GM12878 (cell line): Measurements from ENCODE around the gene CLDN6. TPM values are rescaled to one million over a fixed set of nuclear protein-coding genes. Genes with fewer than 3 reads are reported as not detected.

Experiments
- ATAC-seq: fragments of 200-7000 bp; cut with Tn5 transposase; 3 replicates; pipeline ENCODE4 v1.9.1; 2020; ENCODE audit warnings: mild to moderate bottlenecking, moderate library complexity
- BruUV-seq: library from RNA; stranded (reverse); fragments of 400-500 nt; replicated peaks from 2 replicates; lab custom pipeline; 2021; lab: Mats Ljungman, UMichigan
- CTCF ChIA-PET: fragments of 300-600 bp; sonication (Branson Sonifier 250); formaldehyde crosslinking; extraction: SDS; loops from one replicate; lab custom pipeline; 2021; ENCODE audit warnings: inconsistent platforms; lab: Yijun Ruan, JAX
- POLR2A ChIA-PET: fragments of 350-600 bp; formaldehyde crosslinking; extraction: SDS; loops from one replicate; lab custom pipeline; 2021; ENCODE audit warnings: inconsistent platforms; lab: Charles Lee
- RAD21 ChIA-PET: fragments of 300-600 bp; sonication (Branson Sonifier 250); formaldehyde crosslinking; loops from one replicate; lab custom pipeline; 2023; ENCODE audit warnings: antibody characterized with exemption; ENCODE audit not compliant: unreplicated experiment; lab: Charles Lee
- SMC1A ChIA-PET: fragments of 300-600 bp; sonication (Branson Sonifier 250); formaldehyde crosslinking; loops from one replicate; lab custom pipeline; 2023; ENCODE audit not compliant: unreplicated experiment, uncharacterized antibody; lab: Charles Lee
- DNase-seq: peaks from one replicate; pipeline ENCODE4 v3.0.0-alpha.2; 2011; ENCODE audit warnings: low read depth, low spot score
- FAIRE-seq: peaks from 3 replicates; lab custom pipeline; 2011; peaks lifted over from hg19 to GRCh38; lab: Jason Lieb, UNC
- H2AFZ ChIP-seq: 2 replicates; pipeline ENCODE4 v1.6.0; 2011; ENCODE audit warnings: low read depth, low read length, control low read depth; ENCODE audit not compliant: control insufficient read depth
- H3K27ac ChIP-seq: 2 replicates; pipeline ENCODE4 v1.5.1; 2011; ENCODE audit warnings: control low read depth; ENCODE audit not compliant: control insufficient read depth, insufficient read depth
- H3K27me3 ChIP-seq, 2 experiments: replicated peaks in 1 of 2; 2 replicates each; pipeline versions ENCODE4 v1.6.0 to v1.6.1; 2011; ENCODE audit warnings: low read length in 1 of 2; ENCODE audit not compliant: control insufficient read depth in 2 of 2, insufficient read depth in 2 of 2
- H3K36me3 ChIP-seq, 2 experiments: 2 replicates each; pipeline ENCODE4 v1.5.1; 2011; ENCODE audit warnings: low read length in 1 of 2; ENCODE audit not compliant: control insufficient read depth in 2 of 2, insufficient read depth in 2 of 2
- H3K4me1 ChIP-seq: 2 replicates; pipeline ENCODE4 v1.6.1; 2011; ENCODE audit warnings: mild to moderate bottlenecking, low read length, moderate library complexity, mixed read lengths; ENCODE audit not compliant: control insufficient read depth, insufficient read depth
- H3K4me2 ChIP-seq: 2 replicates; pipeline ENCODE4 v1.6.0; 2011; ENCODE audit warnings: control low read depth; ENCODE audit not compliant: control insufficient read depth, insufficient read depth
- H3K4me3 ChIP-seq: fragments of 200-600 bp; sonication (generic); 2 replicates; pipeline ENCODE4 v1.5.1; 2016
- H3K79me2 ChIP-seq: 2 replicates; pipeline ENCODE4 v1.6.0; 2011; ENCODE audit warnings: low read length; ENCODE audit not compliant: control insufficient read depth, insufficient read depth
- H3K9ac ChIP-seq: 2 replicates; pipeline ENCODE4 v1.8.0; 2011; ENCODE audit warnings: low read length, control low read depth, mixed read lengths; ENCODE audit not compliant: control insufficient read depth, insufficient read depth
- H3K9me3 ChIP-seq: replicated peaks from 3 replicates; pipeline ENCODE4 v1.5.1; 2011; ENCODE audit warnings: mild to moderate bottlenecking, low read length; ENCODE audit not compliant: control insufficient read depth, insufficient read depth
- H4K20me1 ChIP-seq: 2 replicates; pipeline ENCODE4 v1.6.0; 2011; ENCODE audit not compliant: control insufficient read depth, insufficient read depth
- CREB1 ChIP-seq: IDR thresholded peaks from 2 replicates; pipeline ENCODE4 v1.6.1; 2012; ENCODE audit warnings: low read depth, mild to moderate bottlenecking, inconsistent platforms
- IKZF2 ChIP-seq, 2 experiments: fragments of 450-650 bp; IDR thresholded peaks; 2 replicates each; pipeline ENCODE4 v1.6.1; 2017; ENCODE audit warnings: mild to moderate bottlenecking in 2 of 2, moderate library complexity in 2 of 2
- MEF2B ChIP-seq: fragments of 450-650 bp; IDR thresholded peaks from 2 replicates; pipeline ENCODE4 v1.6.1; 2018; ENCODE audit warnings: mild to moderate bottlenecking, moderate library complexity; ENCODE audit not compliant: partially characterized antibody, poor library complexity, severe bottlenecking
- PAX5 ChIP-seq: IDR thresholded peaks from 2 replicates; pipeline ENCODE4 v1.6.1; 2011; ENCODE audit warnings: low read depth, low read length, borderline replicate concordance
- PKNOX1 ChIP-seq: fragments of 450-650 bp; IDR thresholded peaks from 2 replicates; pipeline ENCODE4 v1.6.1; 2016; ENCODE audit warnings: mild to moderate bottlenecking
- POLR2A ChIP-seq: IDR thresholded peaks from 2 replicates; pipeline ENCODE4 v1.6.1; 2011; ENCODE audit warnings: low read depth, mild to moderate bottlenecking, low read length
- YY1 ChIP-seq: IDR thresholded peaks from 2 replicates; pipeline ENCODE4 v1.6.1; 2011; ENCODE audit warnings: low read depth, mild to moderate bottlenecking, low read length
- WGBS: methylation state at CpG from one replicate; pipeline ENCODE4 v1.1.6; 2016; ENCODE audit warnings: low lambda C conversion rate; ENCODE audit not compliant: insufficient replicate concordance, insufficient coverage; ENCODE audit errors: missing lambda C conversion rate; 5-methylcytosine and 5-hydroxymethylcytosine counted together
- in situ Hi-C: fragments of 300-500 bp; cut with MboI; formaldehyde crosslinking; loops from 9 replicates; pipeline ENCODE4 v1.14.3; 2018; ENCODE audit warnings: mixed read lengths
- intact Hi-C: fragments of 100-400 bp; cut with micrococcal nuclease; formaldehyde crosslinking; loops from one replicate; pipeline ENCODE4 v1.14.2; 2022; ENCODE audit not compliant: unreplicated experiment
- polyA plus RNA-seq, 11 experiments: library from polyadenylated mRNA; depleted of rRNA in 4 of 11; unstranded in 6 of 11; stranded (reverse) in 5 of 11; fragments of >200 nt; fragmentation: Nextera tagmentation in 4 of 11; fragmentation: Illumina TruSeq in 1 of 11; extraction: Ambion mirVana in 4 of 11; extraction: Trizol in 1 of 11; gene quantifications; 1 replicate in 1 of 11; 2 replicates in 10 of 11; pipeline versions ENCODE4 v1.2.1 to v1.2.3, GENCODE V29; 2011 to 2016; ENCODE audit warnings: inconsistent platforms in 2 of 11, missing spikeins in 2 of 11, low read depth in 1 of 11
- total RNA-seq, 4 experiments: library from RNA; depleted of rRNA in 3 of 4; stranded (reverse); fragments of >200 nt in 3 of 4; fragmentation: Illumina TruSeq in 1 of 4; extraction: Trizol in 1 of 4; gene quantifications; 2 replicates each; pipeline versions ENCODE4 v1.2.1 to v1.2.3, GENCODE V29; 2013 to 2021

The CLDN6 gene
- total and polyA plus RNA-seq, 10 of the 15 experiments (the other 5 are each of a cell fraction or from before 2014, with no cell fraction given): 0.15 to 0.26 (median 0.23) TPM; not detected in 7

- no peaks in the 10 kb centered on the region for H4K20me1 ChIP-seq
- BruUV-seq: TSS peak; percentile 90
Observed at GRCh38 chr16:3022684-3023414, 4.9 kb upstream of the CLDN6 start.

More at GRCh38 chr16:3022684-3023414, 4.9 kb upstream of the CLDN6 start:
- Histone ChIP-seq H3K27me3 (no peaks in the 10 kb centered on the region), H2AFZ (no peak overlapping the region), H3K9ac (no peak overlapping the region), H3K36me3 (peaks cover 4 to 7% of the 10 kb centered on the region in 2 experiments; a peak in 3 of 4 replicates), H3K4me2 (peak overlapping the region; percentile 83), H3K9me3 (no peaks in the 10 kb centered on the region), H3K27ac (no peak overlapping the region), H3K79me2 (no peaks in the 10 kb centered on the region), H3K4me3 (peak overlapping the region; percentile 87), H3K4me1 (peaks cover 25% of the 10 kb centered on the region)
- intact Hi-C loops (no loop called here), in situ Hi-C loops (no loop called here)
- CTCF ChIA-PET: interaction anchor here (0.7 to 18.2 kb wide), 10 partner anchors 8 to 1328 kb away, joined by 3 to 421 read pairs (median 6); no protein-coding TSS in a partner anchor
- no peak for DNase-seq
- ATAC-seq: peak; percentile 14
- SMC1A ChIA-PET: interaction anchor here (0.7 to 10.1 kb wide), 5 partner anchors 9 to 107 kb away, joined by 3 to 91 read pairs (median 4); no protein-coding TSS in a partner anchor
- TF ChIP-seq YY1: 0 out of 2 replicates have a peak, but pooled peaks have one; percentile 19
- TF ChIP-seq PKNOX1: peak; percentile 67; the same call in 1 of the 2 replicates
- TF ChIP-seq PAX5: no peak
- no peak for TF ChIP-seq CREB1
- peak; percentile 68 for TF ChIP-seq MEF2B
- TF ChIP-seq IKZF2 (IDR thresholded peaks at IDR 0.05): 0 out of 4 replicates have a peak, but pooled peaks of 1 of the 2 experiments have one; percentile 11
- TF ChIP-seq POLR2A: 0 out of 2 replicates have a peak, but pooled peaks have one; percentile 23
- TF ChIP-seq, all 136 proteins: peak for 5
- 48% methylated on average over 8 of the region's 8 CpGs for WGBS
- POLR2A ChIA-PET: interaction anchor here (0.5 to 2.4 kb wide), 6 partner anchors 16 to 127 kb away, joined by 3 to 7 read pairs (median 4); partner anchors contain the start of gene ZNF213
- no peak for FAIRE-seq
- RAD21 ChIA-PET: interaction anchor here (0.6 to 4.4 kb wide), 4 partner anchors 9 to 36 kb away, joined by 3 to 34 read pairs (median 6); no protein-coding TSS in a partner anchor
